Left ventricle myocardium inferior (tissue), 1 donor: ENCODE measurements around the gene MT1HL1. TPM values are rescaled to one million over a fixed set of nuclear protein-coding genes. Genes with fewer than 3 reads are reported as not detected.

Source experiments
- DNase-seq: peaks from one replicate; pipeline ENCODE4 v3.0.0-alpha.2; 2020
- H3K27ac ChIP-seq: fragments of 200-600 bp; replicated peaks from 2 replicates; pipeline ENCODE4 v1.8.0; 2021
- H3K27me3 ChIP-seq: fragments of 200-600 bp; 2 replicates; pipeline ENCODE4 v1.8.0; 2021; ENCODE audit warnings: low read depth
- H3K36me3 ChIP-seq: fragments of 200-600 bp; 2 replicates; pipeline ENCODE4 v1.8.0; 2021
- H3K4me1 ChIP-seq: fragments of 200-600 bp; 2 replicates; pipeline ENCODE4 v1.8.0; 2021
- H3K4me3 ChIP-seq: fragments of 200-600 bp; 2 replicates; pipeline ENCODE4 v1.8.0; 2021; ENCODE audit warnings: mild to moderate bottlenecking, moderate library complexity
- H3K9me3 ChIP-seq: fragments of 200-600 bp; replicated peaks from 2 replicates; pipeline ENCODE4 v1.8.0; 2021
- intact Hi-C: fragments of 100-400 bp; cut with micrococcal nuclease; formaldehyde crosslinking; loops from one replicate; pipeline ENCODE4 v1.11.0; 2022
- total RNA-seq: library from RNA; stranded (reverse); fragmentation: NEBNext Ultra II Directional; extraction: Animal tissue kit (Norgen Biotek cat#: 25700); gene quantifications from one replicate; pipeline ENCODE4 v1.2.1, GENCODE V29; 2021
- TF ChIP-seq, protein P1 (sequence below): fragments of 200-600 bp; IDR thresholded peaks from 2 replicates; pipeline ENCODE4 v1.8.0; 2021; ENCODE audit warnings: antibody characterized with exemption, mild to moderate bottlenecking, borderline replicate concordance
- donor health status: DM: no; HTN: yes; CAD: no; lungs with severe emphysema.

The MT1HL1 gene
- total RNA-seq, 1 donor from 2014 or later = not detected

DNA sequence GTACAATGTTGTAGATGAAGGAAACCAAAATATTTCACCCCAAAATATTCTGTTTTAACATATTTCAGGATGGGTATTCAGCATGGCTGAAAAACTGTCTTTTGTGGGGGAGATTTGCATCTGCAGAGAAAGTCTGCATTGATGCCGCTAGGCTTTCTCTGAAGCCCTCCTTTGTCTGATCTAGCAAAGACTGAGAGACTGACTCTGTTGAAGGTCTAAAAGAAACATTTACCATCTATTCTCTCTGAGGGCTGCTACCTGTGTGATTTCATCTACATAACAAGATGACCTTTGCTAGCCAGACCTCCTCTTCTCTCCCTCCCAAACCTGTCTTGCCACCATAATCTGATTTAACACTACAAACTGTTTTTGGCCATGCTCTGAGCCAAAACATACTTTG, 12.4 kb upstream of the MT1HL1 start:
- DNase-seq = no peak
- TF ChIP-seq, protein P1, sequence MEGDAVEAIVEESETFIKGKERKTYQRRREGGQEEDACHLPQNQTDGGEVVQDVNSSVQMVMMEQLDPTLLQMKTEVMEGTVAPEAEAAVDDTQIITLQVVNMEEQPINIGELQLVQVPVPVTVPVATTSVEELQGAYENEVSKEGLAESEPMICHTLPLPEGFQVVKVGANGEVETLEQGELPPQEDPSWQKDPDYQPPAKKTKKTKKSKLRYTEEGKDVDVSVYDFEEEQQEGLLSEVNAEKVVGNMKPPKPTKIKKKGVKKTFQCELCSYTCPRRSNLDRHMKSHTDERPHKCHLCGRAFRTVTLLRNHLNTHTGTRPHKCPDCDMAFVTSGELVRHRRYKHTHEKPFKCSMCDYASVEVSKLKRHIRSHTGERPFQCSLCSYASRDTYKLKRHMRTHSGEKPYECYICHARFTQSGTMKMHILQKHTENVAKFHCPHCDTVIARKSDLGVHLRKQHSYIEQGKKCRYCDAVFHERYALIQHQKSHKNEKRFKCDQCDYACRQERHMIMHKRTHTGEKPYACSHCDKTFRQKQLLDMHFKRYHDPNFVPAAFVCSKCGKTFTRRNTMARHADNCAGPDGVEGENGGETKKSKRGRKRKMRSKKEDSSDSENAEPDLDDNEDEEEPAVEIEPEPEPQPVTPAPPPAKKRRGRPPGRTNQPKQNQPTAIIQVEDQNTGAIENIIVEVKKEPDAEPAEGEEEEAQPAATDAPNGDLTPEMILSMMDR = no peak
- H3K36me3 ChIP-seq = no peaks in the 10 kb centered on the region
- intact Hi-C loops = no loop called here
- no peak overlapping the region for H3K4me3 ChIP-seq
- no peaks in the 10 kb centered on the region for H3K9me3 ChIP-seq
- no peaks in the 10 kb centered on the region for H3K27me3 ChIP-seq
- peaks cover 8% of the 10 kb centered on the region for H3K4me1 ChIP-seq
- H3K27ac ChIP-seq = no peak overlapping the region

DNA sequence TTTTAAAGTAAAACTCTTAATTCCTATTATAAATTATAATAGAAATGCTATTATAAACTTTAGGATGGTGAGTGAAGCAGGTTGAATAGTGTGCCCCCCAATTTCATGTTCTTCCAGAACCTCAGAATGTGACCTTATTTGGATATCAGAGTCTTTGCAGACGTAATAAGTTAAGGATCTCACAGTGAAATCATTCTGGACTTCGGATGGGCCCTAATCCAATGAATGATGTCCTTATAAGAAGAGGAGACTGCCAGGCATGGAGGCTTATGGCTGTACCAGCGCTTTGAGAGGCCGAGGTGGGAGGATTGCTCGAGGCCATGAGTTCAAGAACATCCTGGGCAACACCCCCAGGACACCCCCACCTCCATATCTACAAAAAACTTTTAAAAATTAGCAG, 9.4 kb upstream of the MT1HL1 start:
- Histone ChIP-seq H3K36me3 (no peaks in the 10 kb centered on the region), H3K4me1 (peaks cover 37% of the 10 kb centered on the region), H3K4me3 (peak overlapping the region; percentile 35), H3K27me3 (no peaks in the 10 kb centered on the region), H3K9me3 (no peaks in the 10 kb centered on the region), H3K27ac (peak overlapping the region; percentile 91)
- intact Hi-C loops = no loop called here
- DNase-seq = no peak
- TF ChIP-seq, protein P1 = no peak

DNA sequence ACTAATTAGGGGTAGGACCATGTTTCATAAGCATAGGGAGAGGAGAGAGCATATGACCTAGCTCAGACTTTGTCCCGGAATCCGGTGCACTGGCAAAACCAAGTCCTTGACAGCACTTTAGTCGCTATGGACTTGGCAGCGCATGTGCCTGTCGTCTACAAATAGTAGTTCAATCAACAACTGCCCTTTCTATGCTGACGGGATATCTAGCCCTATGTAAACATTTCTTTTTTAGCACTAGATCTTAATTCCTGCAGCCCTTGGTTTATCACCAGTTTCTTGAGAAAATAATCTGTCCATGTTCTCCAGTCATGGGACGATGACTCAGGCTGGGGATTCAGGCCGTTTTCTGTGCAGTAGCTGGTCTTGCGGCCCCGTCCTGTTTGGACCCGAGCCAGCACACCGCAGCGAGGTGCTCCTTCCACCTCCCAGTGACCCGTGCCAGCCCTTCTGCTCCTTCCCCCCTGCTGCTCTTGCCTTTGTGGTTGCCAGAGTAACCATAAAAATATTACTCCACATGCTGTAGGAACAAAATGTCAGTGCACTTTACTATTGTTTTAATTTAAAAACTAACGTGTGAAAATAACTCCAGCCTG, 8.6 kb upstream of the MT1HL1 start:
- DNase-seq = peak; percentile 81
- peak overlapping the region; percentile 91 for H3K27ac ChIP-seq
- TF ChIP-seq, protein P1 = no peak
- no peaks in the 10 kb centered on the region for H3K27me3 ChIP-seq
- peak overlapping the region; percentile 35 for H3K4me3 ChIP-seq
- H3K9me3 ChIP-seq = no peaks in the 10 kb centered on the region
- intact Hi-C loops = no loop called here
- peaks cover 44% of the 10 kb centered on the region for H3K4me1 ChIP-seq
- H3K36me3 ChIP-seq = no peaks in the 10 kb centered on the region

DNA sequence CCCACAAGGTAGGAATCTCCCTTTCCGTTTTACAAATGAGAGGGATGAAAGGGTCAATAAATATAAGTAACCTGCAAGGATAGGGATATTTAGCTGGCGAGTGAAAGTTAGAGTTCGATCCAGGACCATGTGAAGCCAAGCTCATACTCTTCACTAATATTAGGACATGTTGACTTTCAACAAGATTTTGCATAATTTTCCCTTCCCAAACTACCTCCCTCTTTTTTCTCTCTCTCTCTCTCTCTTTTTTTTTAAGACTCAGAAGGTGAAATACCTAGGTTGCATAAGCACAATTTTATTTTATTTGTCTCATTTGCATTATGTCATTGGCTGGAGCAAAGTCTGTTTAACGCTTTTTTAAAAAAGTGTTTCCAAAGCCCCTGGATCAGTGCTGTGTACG, 8.1 kb upstream of the MT1HL1 start:
- TF ChIP-seq, protein P1 = no peak
- Histone ChIP-seq H3K4me3 (peak overlapping the region; percentile 18), H3K9me3 (no peaks in the 10 kb centered on the region), H3K27me3 (no peaks in the 10 kb centered on the region), H3K4me1 (peaks cover 49% of the 10 kb centered on the region), H3K27ac (peak overlapping the region; percentile 91), H3K36me3 (no peaks in the 10 kb centered on the region)
- intact Hi-C loops = no loop called here
- no peak for DNase-seq

DNA sequence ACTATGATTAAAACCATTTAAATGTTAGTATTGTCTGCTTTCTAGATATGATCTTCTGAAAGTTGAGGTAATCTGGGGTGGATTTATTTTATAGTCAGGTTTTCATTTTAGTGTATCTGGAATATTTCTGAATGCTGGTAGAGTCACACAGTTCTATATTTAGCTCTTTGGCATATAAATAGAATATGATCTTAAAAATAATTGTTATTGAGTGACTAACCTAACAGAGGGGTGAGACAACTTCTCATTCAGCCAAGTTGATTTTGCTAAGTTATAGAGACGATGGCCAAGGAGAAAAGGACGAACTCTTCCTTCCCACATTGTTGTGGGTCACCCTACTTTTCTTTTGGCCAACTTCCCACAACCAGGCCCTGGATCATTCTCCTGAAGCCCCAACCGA, 7.2 kb upstream of the MT1HL1 start:
- Histone ChIP-seq H3K4me3 (no peak overlapping the region), H3K27ac (peak overlapping the region; percentile 91)

More for the DNA sequence above, 7.2 kb upstream of the MT1HL1 start:
- Histone ChIP-seq H3K27me3 (no peaks in the 10 kb centered on the region), H3K4me1 (peaks cover 57% of the 10 kb centered on the region), H3K36me3 (no peaks in the 10 kb centered on the region), H3K9me3 (no peaks in the 10 kb centered on the region)
- intact Hi-C loops = no loop called here
- TF ChIP-seq, protein P1 = no peak
- no peak for DNase-seq
